H1 (cell line): ENCODE measurements around the gene RIN1. TPM values are rescaled to one million over a fixed set of nuclear protein-coding genes. Genes with fewer than 3 reads are reported as not detected.

ENCODE experiments used
- CBX5 ChIP-seq: fragments of 300-800, 300-1000 bp; sonication (generic); IDR thresholded peaks from 2 replicates; pipeline ENCODE4 v1.7.1; 2016; ENCODE audit warnings: antibody characterized with exemption, low read length, low read depth
- EGR1 ChIP-seq: IDR thresholded peaks from 2 replicates; pipeline ENCODE4 v1.6.1; 2011; ENCODE audit warnings: low read depth, low read length, borderline replicate concordance
- EP300 ChIP-seq, 2 experiments: IDR thresholded peaks; 1 replicate in 1 of 2; 2 replicates in 1 of 2; pipeline ENCODE4 v1.6.1; 2011 to 2012; ENCODE audit warnings: low read depth in 2 of 2, low read length in 2 of 2, mild to moderate bottlenecking in 2 of 2, borderline replicate concordance in 1 of 2, inconsistent platforms in 1 of 2, moderate library complexity in 1 of 2
- RBBP5 ChIP-seq: IDR thresholded peaks from 2 replicates; pipeline ENCODE4 v1.7.1; 2012; ENCODE audit warnings: low read depth, mild to moderate bottlenecking, inconsistent platforms, low read length, moderate library complexity, borderline replicate concordance
- polyA plus RNA-seq, 7 experiments: library from polyadenylated mRNA; depleted of rRNA in 3 of 7; stranded (reverse) in 5 of 7; unstranded in 2 of 7; fragments of >200 nt in 5 of 7; fragments of 200-250 nt in 2 of 7; gene quantifications; 1 replicate in 5 of 7; 2 replicates in 1 of 7; 4 replicates in 1 of 7; pipeline versions ENCODE4 v1.2.1 to v1.2.3, GENCODE V29; 2011 to 2013; ENCODE audit warnings: missing spikeins in 2 of 7, mixed read lengths in 2 of 7
- total RNA-seq: library from RNA; stranded (reverse); fragmentation: NEBNext Ultra II Directional; extraction: Animal tissue kit (Norgen Biotek cat#: 25700); gene quantifications from 2 replicates; pipeline ENCODE4 v1.2.1, GENCODE V29; 2021
- TF ChIP-seq, protein P1 (sequence below): IDR thresholded peaks from 2 replicates; pipeline ENCODE4 v1.6.1; 2011; ENCODE audit warnings: low read length, improper control_type of control experiment

The RIN1 gene
- total and polyA plus RNA-seq, 2 of the 8 experiments (the other 6 are each of a cell fraction or from before 2014, with no cell fraction given), result 2.5 to 5.4 TPM

- no peak for TF ChIP-seq CBX5
- TF ChIP-seq EP300 (IDR thresholded peaks at IDR 0.05; ENCODE audit: borderline replicate concordance in 1 of 2, low read depth in 2 of 2, low read length in 2 of 2), result no peak
- no peak for TF ChIP-seq EGR1
- TF ChIP-seq, protein P1, sequence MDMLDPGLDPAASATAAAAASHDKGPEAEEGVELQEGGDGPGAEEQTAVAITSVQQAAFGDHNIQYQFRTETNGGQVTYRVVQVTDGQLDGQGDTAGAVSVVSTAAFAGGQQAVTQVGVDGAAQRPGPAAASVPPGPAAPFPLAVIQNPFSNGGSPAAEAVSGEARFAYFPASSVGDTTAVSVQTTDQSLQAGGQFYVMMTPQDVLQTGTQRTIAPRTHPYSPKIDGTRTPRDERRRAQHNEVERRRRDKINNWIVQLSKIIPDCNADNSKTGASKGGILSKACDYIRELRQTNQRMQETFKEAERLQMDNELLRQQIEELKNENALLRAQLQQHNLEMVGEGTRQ, result no peak
- no peak for TF ChIP-seq RBBP5
Measured at GRCh38 chr11:66346476-66347424, 10.5 kb upstream of the RIN1 start (continued).
